Stimulated activated CD4-positive, alpha-beta T cell treated with anti-CD3 and anti-CD28 coated beads, TNF-alpha, amount 100 ng/mL, for 4 hours (primary cell): ENCODE data around the gene SPATA12.

Experiments
- DNase-seq, 3 experiments: peaks; one replicate each; pipeline ENCODE4 v3.0.0-alpha.2; 2020; ENCODE audit warnings: low read depth in 3 of 3

The SPATA12 gene

DNA sequence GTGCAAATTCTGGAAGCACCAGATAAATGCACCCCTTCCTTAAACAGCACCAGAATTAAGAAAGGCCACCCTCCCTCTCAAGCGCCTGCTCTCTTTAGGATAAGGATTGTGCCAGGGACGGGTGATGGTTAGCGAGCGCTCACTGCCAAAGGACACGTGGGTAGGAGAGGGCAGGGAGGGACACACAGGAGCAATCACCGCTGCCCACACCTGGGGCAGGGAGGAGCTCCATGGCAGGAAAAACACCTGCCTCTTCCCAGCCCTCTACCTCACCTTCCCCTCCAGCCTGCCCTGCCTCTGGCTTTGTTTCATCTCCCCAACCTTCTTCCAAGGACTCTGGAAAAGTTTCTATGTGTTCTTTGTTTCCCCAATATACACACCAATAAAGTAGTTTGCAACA is 7.3 kb upstream of the SPATA12 start:
- no peak for DNase-seq

DNA sequence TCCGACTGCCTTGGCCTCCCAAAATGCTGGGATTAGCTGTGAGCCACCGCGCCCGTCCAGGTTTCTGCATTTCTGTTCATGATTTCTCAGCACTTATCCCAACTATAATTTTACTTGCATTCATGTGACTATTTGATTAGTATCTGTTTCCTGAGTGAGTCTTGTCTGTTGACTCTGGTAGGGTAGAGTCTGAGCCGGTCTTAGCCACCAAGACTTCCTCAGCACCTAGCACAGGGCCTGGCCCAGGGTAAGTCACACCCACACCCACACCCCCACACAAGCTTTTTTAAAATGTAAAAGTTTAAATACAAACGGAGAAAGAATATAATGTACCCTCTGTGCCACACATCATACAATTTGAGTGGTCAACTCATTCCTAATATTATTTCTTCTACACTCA is 3.1 kb upstream of the SPATA12 start:
- no peak for DNase-seq

DNA sequence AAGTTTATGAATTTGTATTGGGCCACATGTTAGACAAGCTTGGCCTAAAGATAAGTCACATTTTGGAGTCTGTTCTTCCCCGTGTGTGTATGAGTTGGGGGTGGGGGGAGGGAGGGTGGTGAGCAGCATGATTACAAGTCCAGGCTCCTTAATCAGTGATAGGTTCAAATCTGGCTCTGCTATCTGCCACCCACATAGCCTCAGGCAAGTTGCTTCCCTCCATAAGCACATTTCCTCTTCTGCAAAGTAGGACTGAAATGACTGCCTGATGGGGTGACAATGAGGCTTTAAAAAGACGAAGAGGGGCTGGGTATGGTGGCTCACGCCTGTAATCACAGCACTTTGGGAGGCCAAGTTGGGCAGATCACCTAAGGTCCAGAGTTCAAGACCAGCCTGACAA is 1.1 kb upstream of the SPATA12 start:
- no peak for DNase-seq

DNA sequence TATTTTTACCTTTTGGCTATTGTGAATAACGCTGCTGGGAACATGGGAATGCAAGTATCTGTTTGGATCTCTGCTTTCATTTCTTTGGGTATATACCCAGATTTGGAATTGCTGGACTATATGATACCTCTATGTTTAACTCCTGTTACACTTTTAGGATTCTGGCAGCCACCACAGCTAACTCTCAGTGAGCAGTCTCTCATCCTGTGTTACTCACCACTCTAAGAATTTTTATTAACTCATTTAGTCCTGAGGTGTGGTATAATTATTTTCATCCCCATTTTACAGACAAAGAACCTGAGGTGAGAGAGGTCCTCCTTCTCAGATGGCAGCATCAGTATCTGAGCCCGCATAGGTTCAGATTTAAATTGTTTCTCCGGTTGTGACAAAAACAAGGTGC is 1.1 kb downstream of the SPATA12 start:
- DNase-seq: no peak

DNA sequence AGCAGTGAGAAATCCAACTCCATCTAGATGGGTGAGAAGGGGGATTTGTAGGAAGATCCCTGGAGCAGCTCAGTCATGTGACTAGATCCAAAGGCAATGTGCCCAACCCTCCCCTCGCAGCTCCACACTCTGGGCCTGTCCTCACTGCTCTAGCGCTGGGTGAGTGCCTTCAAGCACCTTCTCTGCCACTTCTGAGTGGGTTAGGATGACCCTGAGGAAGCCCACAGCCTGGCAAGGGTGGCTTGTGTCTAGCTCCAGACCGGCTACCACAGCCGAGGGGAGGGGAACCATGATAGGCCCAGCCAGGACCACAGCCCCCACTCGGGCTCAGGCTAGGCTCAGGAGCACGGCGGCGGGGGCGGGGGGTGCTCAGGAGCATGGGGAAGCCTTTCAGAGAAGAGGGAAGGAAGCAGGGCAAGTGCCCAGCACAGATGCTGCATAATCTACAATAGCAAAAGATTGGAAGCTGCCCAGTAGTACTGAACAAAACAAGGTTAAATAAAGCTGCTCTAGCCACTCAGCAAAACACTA is 1.7 kb downstream of the SPATA12 start:
- no peak for DNase-seq

DNA sequence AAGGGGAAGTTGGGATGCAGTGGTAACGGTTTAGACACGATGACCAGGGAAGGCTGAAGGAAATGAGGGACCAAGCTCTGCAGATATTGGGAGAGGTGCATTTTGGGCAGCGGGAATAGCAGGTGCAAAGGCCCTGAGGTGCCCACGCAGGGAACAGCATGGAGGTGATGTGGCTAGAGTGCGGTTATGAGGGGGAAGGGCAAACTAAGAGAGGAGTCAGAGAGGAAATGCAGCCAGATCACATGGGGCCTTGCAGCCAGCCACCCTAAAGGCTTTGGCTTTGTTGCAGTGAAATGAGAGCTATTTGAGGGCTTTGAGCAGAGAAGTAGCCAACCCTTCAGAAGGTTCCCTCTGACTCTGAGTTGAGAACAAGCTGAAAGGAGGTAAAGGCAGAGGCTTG is 2.6 kb downstream of the SPATA12 start:
- DNase-seq: no peak

DNA sequence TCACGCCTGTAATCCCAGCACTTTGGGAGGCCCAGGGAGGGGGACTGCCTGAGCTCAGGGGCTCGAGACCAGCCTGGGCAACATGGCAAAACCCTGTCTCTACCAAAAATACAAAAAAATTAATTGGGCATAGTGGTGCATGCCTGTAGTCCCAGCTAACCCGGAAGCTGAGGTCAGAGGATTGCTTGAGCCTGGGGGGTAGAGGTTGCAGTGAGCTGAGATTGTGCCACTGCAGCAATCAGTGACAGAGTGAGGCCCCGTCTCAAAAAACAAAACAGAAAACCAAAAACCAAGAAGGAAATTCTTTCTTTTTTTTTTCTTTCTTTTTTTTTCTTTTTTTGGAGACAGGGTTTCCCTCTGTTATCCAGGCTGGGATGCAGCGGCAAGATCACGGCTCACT is 3.5 kb downstream of the SPATA12 start:
- no peak for DNase-seq

DNA sequence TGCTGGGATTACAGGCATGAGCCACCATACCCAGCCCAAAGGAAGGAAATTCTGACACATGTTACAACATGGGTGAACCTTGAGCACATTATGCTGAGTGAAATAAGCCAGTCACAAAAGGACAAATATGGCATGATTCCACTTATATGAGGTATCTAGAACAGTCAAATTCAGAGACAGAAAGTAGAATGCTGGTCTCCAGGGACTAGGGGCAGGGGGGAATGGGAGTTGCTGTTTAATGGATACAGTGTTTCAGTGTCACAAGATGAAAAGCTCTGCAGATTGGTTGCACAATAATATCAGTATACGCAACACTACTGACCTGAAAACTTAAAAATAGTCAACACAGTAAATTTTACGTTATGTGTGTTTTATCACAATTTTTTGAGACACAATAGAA is 4.1 kb downstream of the SPATA12 start:
- no peak for DNase-seq

DNA sequence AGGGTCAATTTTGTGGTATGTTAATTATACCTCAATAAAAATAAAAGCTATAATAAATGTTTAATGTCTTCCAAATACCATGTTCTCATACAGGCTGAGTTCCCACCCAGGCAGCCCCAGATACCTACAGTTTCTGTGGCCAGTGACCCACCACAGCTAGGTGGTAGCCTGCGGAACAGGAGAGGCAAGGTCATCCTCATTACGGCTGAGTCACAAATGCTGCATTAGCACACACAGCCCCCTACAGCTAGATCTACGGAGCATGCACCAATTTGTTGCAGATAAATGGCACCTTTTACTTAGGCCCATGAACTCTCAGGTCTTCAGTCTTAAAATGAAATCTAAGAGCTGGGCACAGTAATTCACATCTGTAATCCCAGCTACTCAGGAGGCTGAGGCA is 5.1 kb downstream of the SPATA12 start:
- DNase-seq: no peak

DNA sequence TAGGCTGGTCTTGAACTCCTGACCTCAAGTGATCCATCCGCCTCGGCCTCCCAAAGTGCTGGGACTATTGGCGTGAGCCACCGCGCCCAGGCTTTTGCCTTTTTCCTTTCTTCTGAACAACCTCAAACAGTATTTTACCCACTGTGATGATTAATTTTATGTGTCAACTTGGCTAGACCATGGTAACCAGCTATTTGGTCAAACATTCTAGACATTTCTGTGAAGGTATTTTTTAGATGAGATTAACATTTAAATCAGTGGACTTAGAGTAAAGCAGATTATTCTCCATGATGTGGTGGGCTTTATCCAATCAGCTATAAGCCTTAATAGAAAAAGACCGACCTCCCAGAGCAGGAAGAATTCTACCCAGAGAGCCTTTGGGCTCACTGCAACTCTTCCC is 6.0 kb downstream of the SPATA12 start:
- no peak for DNase-seq

DNA sequence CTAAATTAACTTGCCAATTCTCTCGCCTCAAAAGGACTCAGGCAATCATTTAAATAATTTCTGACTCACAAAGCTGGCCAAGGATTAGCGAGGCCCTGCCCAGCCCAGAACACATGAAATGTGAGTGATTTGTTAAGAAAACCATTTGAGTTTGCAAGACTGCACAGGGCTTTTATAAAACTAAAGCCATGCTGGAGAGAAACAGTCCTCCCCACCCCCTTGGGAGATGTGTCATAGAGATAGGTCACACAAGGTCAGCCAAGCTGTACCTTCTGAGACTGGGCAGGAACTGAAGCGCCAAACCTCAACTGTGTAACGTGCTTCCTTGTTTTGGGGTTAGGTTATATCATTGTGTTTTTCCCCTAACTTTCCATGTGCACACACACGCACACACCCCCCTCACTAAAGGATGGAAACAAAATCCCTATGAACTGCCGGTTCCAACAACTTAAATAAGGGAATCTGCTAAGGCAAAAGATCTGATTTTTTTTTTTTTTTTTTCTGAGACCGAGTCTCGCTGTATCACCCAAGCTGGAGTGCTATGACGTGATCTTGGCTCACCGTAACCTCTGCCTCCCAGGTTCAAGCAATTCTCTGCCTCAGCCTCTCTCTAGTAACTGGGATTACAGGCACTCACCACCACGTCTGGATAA is 8.1 kb downstream of the SPATA12 start:
- no peak for DNase-seq

DNA sequence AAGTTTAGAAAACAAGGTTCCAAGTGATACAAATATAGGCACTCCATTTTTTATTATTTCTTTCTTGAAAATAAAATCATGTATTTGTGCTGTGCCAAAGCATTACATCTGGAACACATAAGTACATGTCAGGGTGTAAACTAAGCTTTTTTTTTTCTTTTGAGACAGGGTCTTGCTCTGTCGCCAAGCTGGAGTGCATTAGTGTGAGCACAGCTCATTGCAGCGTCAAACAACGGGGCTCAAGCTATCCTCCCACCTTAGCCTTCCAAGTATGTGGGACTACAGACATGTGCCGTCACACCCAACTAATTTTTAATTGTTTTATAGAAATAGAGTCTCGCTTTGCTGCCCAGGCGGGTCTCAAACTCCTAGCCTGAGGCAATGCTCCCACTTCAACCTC is 9.0 kb downstream of the SPATA12 start:
- no peak for DNase-seq

DNA sequence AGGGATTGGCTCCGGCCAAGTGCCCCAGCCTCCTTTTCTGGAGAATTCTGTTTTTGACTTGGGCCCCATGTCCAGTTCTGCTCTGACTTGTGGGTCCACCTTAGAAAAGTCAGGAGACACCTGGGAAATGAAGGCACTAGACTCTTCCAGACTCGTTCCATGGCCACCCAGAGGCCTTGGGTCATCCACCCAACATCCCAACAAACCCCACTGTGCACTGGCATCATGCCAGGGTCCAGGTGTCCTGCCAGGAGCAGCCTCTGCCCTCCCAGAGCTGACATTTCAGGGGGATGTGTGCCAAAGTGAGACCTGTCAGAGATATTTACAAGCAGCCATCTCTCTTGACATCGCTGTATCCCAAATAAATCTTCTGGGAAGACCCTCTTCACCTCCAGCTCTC is 13.2 kb downstream of the SPATA12 start:
- DNase-seq: no peak

DNA sequence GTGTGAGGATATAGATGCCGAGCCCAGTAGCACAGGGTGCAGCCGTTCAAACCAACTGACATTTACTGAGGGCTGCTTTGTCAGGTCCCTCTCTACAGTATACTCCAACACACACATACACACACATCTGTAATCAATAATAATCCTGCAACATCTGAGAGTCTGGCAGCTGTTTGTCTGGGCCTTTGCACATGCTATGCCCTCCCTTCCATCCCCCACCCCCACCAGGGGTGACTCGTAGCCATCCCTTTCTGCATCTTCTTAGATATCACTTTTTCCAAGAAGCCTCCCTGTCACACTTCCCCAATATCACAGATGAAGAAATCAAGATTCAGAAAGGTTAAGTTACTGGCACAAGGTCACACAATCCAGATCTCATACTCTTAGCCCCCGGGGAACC is 13.7 kb downstream of the SPATA12 start:
- no peak for DNase-seq

DNA sequence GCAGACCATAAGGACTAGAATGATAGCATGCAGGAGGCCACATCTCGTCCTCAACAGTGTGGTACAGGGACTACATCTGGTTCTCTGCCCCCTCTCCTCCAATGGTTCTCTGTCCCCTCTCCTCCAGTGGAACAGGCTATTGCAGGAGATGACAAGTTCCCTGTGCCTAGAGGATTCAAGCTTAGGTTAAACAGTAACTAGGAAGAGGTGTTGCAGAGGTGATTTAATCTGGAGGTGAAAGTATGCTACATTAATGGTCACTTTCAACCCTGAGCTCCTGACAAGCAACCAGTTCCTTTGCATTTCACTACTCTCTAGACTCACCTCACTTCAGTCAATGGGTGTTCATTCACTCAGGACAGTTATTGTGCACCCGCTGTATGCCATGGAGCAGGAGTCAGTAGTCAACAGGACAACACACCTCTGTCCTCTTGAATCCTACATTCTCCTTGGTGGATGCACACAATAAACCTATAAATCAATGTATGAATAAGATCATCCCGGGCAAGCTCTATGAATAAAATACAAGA is 16.0 kb downstream of the SPATA12 start:
- DNase-seq: no peak

DNA sequence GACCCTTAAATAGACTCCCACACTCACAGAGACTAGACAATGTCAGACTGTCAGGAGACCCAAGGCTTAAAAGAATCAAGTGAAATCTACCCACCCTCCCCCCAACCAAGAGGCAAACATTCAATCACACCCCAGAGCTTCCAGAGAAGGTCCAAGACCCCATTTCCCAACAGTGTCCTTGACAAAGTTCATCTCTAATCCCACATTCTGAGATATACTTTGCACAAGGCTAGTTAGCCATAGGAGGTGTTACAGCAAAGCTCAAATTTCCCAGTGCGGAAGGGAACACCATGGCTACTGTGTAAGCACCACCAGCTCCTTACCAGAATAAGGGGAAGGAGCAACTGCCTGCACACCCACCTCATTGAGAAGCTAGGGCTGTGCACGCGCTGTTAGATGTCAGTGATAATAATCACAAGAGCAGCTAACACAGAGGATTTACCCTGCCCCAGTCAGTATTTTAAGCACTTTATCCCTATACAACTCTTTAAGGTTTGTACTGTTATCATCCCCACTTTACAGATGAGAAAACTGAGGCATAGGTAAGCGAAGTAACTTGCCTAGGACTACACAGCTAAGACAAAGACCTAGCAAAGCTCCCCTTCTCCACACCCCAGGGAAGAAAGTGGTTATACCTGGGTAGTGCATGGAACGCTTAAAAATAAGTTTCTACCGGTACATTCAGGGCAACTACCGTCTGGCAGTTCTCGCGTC is 17.3 kb downstream of the SPATA12 start:
- DNase-seq: no peak

DNA sequence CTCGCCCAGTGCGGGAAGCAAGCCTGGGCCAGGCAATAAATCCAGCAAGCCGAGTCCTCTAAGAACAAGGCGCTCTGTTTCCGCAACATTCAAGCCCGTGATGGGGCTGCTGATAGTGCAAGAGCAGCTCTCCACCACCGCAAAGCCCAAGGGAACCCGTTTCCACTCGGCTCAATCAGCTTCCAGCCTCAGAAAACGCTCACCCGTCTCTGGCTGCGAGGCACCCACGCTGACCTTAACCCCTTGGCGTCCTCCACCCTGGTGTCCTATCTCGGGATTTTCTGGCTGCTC is 17.8 kb downstream of the SPATA12 start:
- DNase-seq: peak in 1 of 3 experiments; percentile 12

DNA sequence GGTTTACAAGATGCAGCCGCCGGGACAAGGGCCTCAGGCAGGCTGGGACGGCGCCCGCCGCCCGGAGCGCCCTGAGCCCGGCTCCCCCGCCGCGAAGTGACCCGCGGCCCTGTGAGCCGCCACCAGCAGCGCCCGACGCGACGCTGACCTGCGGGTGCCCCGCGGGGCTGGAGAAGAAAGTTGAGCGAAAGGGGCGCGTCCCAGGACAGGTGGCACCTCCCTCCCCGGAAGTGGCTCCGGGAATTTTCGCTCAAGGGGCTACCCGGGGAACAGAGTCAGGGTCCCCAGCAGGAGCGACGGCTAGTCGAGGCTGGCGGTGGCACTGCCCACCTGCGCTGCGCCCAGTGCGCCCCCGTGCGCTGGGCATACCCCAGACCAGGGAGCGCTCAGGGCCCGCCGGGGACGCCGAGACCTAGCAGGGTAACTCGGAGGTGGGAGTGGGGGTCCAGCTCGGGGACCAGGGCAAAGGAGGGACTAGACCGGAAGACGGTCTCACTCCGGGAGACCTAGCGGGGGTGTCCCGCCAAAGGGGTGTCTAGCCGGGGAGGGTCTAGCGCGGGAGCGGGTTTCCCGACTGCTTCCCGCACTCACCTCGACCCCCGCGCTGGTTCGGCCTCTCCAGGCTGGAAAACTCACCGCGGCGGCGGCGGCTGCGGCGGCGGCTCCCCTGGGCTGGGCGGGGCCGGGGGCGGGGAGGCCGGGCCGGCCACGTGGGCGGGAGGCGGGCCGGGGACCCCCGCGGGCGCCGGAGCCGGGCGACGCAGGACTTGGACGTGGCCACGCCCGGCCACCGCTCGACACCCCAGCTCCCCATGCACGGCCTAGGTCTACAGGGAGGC is 18.4 kb downstream of the SPATA12 start:
- DNase-seq: peak in 1 of 3 experiments; percentile 7

DNA sequence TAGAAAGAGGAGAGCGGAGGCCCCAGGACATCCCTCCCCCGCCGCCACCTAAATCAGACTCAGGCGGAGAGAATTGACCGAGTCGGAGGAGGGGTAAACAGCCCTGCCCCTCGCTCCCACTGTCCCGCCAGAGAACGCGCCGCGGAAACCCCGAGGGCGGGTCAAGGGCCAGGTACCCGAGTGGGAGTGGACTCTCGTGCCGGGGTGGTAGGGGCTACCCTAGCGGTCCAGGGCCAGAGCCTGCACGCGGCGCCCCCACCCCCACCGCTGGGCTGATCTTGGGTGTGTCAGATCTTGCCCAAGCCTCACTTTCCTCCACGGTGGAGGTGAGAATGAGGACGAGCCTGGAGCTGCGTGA is 19.0 kb downstream of the SPATA12 start:
- DNase-seq: no peak

DNA sequence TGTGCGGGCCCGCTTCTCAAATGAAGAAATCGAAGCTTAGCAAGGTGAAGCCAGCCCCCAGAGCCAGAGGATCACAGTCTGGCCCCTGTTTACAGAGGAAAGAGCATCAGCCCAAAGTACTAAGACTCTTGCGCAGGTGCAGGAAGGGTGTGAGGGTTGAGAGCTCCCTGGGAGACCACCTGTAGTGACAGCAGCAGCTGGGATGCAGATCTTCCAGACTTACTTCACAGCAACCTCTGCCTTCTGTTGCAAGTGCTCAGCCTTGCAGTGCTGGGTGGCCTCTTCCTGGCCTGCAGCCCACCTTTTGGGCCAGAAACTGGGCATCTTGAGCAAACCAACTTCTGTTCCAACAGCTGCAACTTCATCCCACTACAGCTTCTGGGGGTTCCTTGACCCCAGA is 19.7 kb downstream of the SPATA12 start:
- no peak for DNase-seq

DNA sequence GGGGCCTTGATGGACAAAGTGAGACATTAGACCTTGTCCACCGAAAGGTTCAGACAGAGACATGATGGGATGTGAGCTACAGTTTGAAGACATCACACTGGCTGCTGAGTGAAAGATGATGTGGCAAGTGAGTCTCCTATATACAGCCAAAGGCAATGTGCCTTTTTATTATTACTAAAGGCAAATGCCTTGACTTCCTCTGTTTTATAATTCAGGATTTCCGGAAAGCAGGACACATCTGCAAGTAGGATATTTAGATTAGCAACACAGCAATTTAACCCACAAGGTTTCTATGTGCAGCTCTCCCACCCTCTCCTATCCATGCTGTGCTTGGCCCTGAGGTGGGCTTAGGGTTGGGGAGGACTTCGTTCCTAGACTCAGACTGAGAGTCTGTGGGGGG is 20.7 kb downstream of the SPATA12 start:
- DNase-seq: no peak

DNA sequence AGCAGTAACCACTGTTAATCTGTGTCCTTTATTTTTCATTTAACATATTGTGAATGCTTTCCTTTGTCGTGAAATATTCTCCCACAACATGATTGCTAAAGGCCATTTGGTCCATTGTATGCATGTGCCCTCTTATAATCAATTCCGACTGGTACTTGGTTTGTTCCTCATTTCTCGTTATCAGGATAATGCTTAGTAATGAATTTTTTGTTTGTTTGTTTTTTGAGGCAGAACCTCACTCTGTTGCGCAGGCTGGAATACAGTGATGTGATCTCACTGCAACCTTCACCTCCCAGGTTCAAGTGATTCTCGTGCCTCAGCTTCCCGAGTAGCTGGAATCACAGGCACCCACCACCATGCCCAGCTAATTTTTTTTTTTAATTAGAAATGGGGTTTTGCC is 22.0 kb downstream of the SPATA12 start:
- DNase-seq: no peak
